NCI-H2196 treated with DMSO at 0.1 percent for 48 hours (cell line): ENCODE results near the gene LGALS3.

ENCODE experiments used
- DNase-seq: peaks from one replicate; lab custom pipeline; 2025; ENCODE audit not compliant: unreplicated experiment; lab: John Stamatoyannopoulos, UW

The LGALS3 gene

DNA sequence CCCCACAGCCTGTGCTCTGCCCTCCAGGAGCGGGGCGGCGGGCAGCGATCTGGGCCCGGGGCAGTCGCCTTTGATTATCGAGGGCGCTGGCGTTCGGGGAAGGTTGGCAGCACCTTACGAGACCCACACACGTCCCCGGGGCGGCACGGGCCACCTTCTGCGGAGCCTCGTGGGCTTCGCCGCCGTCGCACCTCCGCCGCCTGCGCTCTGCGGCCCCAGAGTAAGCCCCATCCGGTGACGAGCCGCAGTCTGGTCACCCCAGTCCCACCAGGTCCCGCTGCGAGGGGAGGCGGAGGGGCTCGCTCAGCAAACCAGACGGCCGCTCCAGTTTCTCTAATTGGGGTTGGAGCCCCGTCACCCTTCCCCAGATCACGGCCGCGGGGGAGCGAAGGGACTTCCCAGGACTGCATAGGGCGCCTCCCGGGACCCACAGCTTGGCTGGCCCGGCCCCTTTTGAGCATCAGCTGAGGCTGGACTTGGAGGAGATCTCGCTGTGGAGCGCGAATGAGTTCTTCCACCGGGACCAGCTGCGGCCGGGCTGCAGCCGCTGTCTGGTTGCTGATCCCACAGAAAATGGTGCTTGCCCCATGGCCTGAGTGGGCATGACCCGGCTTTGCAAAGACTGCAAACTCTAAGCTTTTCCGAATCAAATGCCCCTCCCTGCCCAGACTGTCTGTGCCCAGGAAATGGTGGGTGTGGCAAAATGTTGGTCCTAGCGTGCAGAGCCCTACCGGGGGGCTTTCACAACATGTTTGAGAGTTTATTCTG lies 560 bp downstream of the LGALS3 start:
- no peak for DNase-seq

DNA sequence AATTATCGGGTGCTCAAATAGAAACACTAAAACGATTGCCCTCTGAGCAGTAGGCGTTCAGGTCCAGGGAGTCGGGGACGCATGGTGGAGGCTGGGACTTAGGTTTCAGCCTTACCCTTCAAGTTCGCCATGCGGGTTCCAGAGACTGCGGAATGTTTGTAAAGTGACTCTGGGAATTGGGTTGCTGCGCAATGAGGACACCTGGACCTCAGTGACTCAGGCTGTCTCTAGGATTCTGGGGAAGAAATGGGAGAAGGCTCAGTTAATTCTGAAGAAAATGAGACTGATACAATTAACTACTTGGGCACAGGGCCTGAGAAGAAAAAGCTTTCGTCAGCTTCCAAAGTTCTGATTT lies 1.1 kb downstream of the LGALS3 start:
- no peak for DNase-seq

DNA sequence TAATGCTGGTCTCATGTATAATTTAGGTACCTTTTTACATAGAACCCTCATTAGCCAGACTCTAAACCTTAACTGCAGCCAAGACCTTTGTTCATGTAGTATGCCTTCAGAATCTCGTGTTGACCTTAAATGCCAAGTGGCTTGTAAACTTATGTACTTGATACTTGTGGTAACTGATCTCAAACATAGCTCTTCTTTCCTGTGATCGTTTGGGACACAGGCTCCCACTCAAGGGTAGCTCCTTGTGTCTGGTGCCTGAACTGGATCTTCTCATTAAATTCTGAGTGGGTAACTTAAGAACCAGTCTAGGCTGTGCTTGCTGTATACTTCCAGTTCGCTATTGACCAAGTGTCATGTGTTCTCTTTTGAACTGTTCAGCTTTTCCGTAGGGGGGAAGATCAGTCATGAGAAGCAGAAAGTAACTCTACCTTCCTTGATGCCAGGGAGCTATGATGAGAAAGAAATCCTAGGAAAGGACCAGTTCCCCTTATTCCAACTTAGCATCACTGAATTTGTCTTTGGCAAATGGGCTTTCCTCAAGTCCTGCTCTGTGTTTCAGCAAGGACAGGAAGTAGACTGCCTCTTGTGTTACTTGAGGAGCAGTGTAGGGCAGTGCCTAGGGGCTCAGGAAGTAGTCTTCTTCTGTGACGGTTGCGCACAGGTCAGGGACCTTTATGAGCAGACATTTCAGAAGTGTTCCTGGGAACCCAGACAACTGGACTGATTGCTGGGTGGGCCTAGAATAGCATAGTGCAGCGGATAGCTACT lies 2.5 kb downstream of the LGALS3 start:
- peak; percentile 49 for DNase-seq

DNA sequence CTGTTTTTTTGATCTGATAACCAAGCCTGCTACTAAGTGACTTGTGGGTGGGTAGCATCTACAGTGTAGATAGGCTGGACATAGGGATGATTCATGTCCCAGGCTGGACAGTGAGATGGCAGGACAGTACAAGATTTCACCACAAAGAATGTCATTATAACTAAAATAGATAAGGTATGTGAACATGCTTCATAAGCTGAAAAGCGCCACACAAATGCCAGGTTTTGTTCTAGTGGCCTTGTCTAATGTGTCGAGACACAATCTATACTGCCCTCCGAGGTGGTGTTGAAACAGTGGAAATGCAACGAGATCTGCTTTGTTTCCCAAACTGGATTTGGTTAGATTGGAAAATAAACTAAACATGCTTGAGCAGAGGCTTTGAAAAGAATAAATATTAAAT lies 4.4 kb downstream of the LGALS3 start:
- DNase-seq, result no peak

DNA sequence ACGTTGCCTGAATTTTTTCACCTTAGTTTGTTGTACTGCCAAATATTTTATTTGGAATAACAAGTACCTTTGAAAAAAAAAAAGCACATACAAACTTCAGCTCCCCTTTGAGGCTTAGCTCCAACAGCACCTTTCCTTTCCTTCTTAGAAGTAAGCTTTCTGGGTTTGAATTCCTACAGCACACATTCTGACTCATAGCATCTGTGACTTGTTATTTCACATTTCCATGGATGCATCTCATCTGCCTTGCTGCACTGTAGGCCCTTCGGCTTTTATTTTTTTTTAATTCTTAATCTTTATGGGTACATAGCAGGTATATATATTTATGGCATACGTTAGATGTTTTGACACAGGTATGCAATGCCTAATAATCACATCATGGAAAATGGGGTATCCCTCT lies 7.2 kb downstream of the LGALS3 start:
- no peak for DNase-seq

DNA sequence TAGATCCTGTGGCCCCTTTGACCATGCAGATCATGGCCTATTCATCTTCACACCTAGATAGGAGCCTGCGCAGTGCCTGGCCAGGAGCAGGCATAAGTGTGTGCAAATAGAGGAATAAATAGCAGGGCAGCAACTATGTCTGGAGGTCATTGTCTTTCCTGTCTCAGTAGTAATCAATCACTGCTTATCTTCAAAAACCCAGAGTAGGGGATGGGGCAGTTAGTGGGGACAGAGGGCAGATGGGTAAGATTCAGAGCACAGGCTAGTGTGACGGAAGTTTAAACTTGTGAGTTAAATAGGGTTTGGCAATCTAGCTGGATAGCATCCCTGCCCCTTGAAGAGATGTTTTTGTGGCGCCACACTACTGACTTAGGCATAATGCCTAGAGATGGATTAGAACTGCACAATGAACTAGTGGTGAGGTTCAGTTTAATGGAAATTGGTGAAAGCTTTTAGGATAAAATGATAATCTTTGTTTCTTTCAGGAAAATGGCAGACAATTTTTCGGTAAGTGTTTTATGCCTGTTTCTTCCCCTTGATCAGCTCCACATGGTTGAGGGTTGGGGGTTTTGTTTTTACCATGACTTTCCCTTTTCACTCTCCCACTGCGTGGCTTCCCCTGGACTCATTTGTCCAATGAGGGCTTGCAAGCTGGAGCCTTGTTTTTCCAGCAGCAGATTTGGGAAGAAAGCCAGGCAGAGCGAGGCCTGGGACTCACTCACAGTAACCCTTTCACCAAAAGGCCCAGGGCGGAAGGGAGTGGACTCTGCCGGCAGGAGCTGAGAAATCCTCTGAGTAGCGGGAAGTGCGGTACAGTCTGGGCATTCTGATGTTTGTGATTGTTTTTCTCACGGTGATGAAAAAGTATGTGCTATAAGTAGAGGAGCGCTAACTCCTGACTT lies 8.1 kb downstream of the LGALS3 start:
- DNase-seq, result no peak

DNA sequence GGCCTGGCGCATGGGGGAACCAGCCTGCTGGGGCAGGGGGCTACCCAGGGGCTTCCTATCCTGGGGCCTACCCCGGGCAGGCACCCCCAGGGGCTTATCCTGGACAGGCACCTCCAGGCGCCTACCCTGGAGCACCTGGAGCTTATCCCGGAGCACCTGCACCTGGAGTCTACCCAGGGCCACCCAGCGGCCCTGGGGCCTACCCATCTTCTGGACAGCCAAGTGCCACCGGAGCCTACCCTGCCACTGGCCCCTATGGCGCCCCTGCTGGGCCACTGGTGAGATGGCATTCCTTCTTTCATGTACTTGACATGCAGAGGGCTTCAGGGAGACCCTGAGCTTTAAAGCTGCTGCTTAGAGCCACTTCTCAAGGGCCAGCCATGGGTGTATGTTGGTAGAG lies 9.0 kb downstream of the LGALS3 start:
- DNase-seq, result no peak

DNA sequence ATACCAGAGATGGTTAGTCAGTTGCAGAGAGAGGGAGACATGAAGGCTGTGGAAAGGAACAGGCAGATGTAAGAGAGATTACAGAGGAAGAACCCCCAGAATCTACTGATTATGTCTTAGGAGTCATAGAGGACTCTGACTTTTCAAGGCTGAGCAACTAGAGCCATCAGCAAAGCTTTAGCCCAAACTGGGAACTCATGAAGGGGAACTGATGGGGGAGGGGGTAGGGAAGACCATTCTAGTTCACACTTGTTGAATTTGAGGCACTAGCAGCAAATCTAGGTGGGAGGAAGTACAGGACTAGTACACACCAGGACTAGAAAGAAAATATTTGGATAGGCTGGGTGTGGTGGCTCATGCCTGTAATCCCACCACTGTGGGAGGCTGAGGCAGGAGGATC lies 10.1 kb downstream of the LGALS3 start:
- DNase-seq, result no peak

DNA sequence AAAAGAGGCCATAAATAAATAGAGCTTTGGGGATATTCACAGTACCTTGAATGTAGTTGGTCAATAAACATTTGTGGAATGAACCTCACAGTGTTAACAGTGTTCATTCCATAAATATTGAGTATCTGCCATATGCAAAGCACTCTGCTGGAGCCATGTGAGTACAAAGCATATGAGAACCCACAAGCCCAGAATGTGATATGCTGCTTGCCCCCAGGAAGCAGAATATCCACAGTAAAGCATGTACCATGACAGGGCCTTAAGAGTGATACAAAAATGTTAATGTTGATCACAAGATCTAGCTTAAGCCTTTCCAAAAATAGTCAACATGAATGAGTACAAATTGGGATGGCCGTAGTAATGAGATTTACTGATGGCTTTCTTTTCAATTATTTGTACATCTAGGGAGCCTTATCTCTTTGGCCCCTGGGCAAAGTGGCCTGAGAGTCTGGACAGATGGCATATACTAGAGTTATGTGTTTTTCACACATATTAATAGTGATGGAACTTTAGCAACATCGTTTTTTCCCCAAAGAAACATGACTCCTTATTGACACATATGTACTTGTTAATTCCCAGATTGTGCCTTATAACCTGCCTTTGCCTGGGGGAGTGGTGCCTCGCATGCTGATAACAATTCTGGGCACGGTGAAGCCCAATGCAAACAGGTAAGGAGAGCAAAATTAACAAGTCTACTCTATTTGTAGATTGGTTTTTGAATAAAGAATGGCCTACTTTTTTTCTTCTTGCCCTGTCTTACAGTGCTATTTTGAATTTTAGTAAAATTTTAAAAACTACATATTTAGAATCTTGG lies 10.9 kb downstream of the LGALS3 start:
- no peak for DNase-seq

DNA sequence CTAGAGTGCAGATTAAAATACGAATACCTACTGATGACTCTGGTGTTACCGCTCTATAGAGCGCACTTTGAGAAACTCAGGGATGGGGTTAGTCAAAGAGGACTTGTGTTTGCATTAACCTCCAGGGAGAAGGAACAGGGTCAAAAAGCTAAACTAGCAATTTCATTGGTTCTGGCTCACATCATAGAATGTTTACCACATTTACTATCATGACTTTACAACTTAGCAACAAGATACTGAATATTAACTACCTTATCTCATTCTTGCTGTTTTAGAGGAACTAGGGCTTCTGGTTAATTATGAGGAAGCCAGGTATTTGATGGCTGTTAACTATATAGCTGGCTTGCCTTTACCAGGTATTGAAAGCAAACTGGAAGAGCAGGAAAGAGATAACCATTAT lies 12.8 kb downstream of the LGALS3 start:
- no peak for DNase-seq

DNA sequence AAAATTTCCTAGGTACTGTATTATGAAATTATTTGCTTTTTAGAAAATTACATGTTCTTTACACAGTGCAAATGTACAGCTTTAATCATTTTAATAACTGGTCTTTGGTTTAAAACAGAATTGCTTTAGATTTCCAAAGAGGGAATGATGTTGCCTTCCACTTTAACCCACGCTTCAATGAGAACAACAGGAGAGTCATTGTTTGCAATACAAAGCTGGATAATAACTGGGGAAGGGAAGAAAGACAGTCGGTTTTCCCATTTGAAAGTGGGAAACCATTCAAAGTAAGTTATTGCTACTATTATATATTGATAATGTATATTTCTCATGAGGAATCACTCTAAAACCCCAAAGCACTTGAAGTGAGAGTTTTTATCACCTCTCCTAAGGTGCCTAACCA lies 13.4 kb downstream of the LGALS3 start:
- no peak for DNase-seq

DNA sequence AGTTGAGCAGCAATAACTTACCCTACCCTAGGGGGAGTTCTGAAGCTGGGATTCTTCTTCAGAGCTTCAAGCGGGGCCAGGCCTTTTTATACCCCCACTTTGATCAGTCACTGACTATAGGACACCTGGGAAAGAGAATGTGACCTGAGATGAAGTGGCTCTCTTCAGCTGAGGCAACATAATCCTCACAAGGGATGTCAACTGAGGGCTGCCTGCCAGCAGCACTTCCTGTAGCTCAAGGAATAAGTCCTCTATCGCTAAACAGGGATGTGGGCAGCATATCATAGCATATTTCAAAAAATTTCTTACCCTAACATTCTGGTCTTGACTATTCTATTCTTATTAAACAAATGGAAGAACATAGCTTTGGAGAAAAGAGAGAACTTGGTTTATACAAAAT lies 17.4 kb downstream of the LGALS3 start:
- DNase-seq, result no peak

DNA sequence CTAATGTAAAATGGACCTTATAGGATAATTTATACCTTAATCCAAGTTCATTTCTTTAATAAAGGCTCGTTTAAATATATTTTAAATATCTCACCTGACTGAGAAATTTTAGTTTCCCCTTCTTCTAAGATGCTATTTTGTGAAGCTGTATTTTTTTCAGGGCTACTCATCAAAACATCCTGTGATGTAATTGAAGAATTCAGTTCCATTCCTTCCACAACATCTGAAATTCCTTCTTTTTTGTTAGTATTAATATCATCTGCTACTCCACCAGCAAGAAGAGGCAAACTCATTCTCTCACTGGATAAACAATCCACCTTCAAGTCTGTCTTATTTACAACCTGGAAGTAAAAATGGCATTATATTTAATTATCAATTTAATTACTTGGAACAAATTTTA lies 22.5 kb downstream of the LGALS3 start:
- DNase-seq, result no peak

DNA sequence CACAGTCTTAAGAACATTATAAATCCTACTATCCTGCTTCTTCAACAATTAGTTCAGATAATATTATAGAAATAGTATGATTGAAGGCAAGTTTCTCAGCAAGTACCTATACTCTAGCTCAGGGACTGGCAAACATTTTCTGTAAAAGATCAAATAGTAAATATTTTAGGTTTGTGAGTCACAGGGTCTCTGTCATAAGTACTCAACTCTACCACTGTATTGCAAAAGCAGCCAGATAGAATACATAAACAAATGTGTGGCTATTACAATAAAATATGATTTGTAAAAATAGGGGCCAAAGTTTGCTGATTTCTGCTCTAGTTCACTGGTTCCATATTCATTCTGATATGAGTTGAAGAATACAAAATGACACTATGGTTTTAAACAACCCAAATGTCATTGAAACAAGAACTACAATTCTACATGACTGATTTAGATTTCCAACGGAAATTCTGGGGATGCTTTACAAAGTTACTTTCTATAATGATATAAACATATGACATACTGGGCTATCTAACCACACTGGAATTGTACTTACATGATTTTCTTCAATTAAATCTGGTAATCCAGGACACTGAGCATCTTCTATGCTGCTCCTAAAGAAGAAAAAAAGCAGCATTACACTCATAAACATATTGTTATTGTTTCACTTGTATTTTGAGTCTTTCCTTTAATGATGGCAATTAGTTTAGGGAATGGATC lies 23.2 kb downstream of the LGALS3 start:
- no peak for DNase-seq

DNA sequence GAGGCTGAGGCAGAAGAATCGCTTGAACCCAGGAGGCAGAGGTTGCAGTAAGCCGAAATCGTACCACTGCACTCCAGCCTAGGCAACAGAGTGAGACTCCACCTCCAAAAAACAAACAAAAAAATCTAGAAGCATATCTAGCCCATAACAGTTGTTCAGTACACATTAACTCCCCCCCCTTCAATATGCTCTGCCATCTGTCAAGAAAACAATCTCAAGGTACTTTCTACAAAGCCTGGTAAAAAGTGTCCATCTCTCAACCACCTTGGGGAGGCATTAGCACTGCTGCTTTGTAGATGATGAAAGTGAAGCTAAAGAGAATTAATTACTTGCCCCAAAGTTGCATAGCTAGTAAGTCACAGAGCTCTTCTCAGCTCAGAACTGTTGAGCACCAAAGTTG lies 24.9 kb downstream of the LGALS3 start:
- no peak for DNase-seq

DNA sequence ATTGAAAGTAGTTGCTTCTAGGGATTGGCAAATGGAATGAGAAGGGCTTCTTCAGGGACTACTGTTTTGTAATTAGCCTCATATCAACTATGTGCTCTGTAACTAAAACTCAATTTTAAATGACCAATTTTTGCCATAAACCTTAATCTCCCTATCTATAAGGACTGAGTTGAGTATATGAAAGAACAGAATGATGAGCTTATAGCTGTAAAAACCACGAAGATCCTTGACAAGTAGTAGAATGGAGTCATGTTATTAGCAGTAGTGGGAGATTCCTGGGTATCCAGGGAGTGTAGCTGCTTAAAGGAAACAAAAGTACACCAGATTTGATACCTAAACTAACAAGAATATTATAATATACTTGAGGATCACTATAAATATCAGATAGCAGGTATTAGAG lies 28.0 kb downstream of the LGALS3 start:
- no peak for DNase-seq

DNA sequence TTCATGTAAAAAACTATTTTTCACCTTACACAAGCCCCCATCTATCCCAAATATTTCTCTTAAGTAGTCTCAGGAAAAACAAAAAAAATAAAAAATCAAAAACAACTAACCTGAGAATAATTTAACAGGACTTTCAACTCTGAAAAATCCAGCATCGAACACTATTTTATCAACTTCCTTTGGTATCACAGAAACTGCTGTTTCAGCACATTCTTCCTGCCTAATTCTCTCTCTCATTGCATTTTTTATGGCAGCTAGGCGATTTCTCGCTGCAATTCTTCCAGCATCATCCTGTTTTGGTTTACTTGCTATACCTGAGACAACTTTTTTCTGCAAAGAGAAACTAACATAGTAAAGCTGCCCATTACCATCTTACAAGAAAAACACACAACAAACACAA lies 29.4 kb downstream of the LGALS3 start:
- no peak for DNase-seq

DNA sequence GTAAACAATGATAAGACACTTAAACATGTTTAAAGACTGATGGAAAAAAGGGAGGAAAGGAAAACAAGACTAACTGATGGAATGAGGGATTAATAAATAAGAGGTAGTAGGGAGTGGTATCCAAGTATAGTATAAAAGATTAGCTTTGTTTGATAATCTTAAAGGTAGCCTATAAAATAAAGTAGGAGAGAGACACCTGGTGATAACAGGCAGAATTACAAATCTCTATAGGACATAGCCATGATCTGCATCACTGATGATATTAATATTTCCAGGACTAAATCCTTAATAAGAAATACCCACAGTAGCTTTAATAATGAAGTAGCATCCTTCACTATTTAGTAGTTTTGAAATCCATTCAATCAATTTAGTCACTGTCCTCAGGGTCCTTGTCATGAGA lies 31.9 kb downstream of the LGALS3 start:
- peak; percentile 5 for DNase-seq

DNA sequence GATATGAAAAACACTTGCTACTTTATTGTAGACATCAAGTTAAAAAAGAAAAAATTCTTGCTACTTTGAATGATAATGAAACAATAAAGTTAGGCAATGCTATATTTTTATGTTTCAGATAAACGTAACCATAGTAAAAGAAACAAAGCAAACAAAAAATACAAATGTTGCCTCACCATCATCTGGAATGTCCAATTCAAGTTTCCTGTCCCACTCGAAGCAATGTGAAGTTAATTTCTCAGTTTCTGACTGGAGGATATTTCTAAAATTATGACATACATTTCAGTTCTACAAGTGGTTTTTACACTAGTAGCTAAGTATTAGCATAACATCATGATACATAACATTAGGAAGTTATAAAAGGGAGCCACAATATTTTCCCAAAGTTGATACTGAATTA lies 41.5 kb downstream of the LGALS3 start:
- DNase-seq, result no peak

DNA sequence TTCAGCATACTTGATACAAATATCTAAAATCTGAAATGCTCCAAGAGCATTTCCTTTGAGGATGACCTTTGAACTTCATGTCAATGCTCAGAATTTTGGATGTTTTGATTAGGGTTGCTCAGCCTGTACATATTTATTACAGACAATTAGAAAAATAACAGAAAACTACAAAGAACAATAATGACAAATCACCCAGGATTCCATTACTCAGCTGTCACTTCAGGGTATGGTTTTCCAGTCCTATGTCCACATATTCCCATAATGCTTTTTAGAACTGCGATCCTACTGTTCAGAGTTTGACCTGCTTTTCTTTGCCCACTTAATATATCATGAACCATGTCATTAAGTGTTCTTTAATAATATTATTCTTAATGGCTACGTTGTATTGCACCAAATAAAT lies 51.0 kb downstream of the LGALS3 start:
- DNase-seq, result no peak
